Measurements from ENCODE around the gene C1QTNF9.

C1QTNF9 gene

DNA sequence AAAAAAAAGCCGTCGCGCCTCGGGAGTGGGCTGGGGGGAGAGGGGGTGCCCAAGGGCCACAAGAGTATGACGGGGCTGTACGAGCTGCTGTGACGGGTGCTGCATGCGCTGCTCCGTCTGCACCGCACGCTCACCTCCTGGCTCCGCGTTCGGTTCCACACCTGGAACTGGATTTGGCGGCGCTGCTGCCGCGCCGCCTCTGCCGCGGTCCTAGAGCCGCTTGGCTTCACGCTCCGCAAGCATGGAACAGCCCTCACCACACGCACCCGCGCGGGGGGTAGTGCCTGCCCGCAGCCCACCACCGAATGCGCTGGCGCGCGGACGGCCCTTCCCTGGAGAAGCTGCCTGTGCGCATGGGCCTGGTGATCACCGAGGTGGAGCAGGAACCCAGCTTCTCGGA, 18.8 kb downstream of the C1QTNF9 start (continued):
- TF ChIP-seq, protein P1, sequence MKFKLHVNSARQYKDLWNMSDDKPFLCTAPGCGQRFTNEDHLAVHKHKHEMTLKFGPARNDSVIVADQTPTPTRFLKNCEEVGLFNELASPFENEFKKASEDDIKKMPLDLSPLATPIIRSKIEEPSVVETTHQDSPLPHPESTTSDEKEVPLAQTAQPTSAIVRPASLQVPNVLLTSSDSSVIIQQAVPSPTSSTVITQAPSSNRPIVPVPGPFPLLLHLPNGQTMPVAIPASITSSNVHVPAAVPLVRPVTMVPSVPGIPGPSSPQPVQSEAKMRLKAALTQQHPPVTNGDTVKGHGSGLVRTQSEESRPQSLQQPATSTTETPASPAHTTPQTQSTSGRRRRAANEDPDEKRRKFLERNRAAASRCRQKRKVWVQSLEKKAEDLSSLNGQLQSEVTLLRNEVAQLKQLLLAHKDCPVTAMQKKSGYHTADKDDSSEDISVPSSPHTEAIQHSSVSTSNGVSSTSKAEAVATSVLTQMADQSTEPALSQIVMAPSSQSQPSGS (tag by site-specific recombination; IDR thresholded peaks at IDR 0.05; ENCODE audit: low read depth), result no peak
- TF ChIP-seq ZNF501 (tag by site-specific recombination; IDR thresholded peaks at IDR 0.05) (no peak), ZNF560 (tag by site-specific recombination; IDR thresholded peaks at IDR 0.05; ENCODE audit: borderline replicate concordance) (no peak)
- TF ChIP-seq, protein P2, sequence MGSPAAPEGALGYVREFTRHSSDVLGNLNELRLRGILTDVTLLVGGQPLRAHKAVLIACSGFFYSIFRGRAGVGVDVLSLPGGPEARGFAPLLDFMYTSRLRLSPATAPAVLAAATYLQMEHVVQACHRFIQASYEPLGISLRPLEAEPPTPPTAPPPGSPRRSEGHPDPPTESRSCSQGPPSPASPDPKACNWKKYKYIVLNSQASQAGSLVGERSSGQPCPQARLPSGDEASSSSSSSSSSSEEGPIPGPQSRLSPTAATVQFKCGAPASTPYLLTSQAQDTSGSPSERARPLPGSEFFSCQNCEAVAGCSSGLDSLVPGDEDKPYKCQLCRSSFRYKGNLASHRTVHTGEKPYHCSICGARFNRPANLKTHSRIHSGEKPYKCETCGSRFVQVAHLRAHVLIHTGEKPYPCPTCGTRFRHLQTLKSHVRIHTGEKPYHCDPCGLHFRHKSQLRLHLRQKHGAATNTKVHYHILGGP (tag by site-specific recombination; IDR thresholded peaks at IDR 0.05), result no peak

DNA sequence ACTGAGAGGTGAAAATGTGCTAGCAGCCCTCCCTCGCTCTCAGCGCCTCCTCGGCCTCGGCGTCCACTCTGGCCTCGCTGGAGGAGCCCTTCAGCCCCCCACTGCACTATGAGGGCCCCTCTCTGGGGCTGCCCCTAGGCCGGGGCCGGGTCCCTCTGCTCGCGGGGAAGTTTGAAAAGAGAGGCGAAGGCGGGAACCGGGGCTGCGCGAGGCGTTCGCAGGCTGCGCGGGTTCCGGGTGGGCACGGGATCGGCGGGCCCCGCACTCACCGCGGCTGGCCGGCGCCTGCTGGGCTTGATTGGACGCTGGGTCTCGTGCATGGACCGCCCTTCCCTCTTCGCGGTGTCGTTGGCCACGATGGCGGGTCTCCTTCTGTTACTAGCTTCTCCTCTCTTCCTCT, 29.3 kb downstream of the C1QTNF9 start:
- Histone ChIP-seq H3K4me3 (ENCODE audit: low read depth, low read length) (no peak overlapping the region), H3K27ac (ENCODE audit: extremely low read depth, low read depth, low read length) (no peak overlapping the region), H3K4me1 (ENCODE audit: control insufficient read depth, insufficient read depth, low read length) (no peaks in the 10 kb centered on the region), H3K36me3 (ENCODE audit: control insufficient read depth in 2 of 2, insufficient read depth in 1 of 2, low read length in 2 of 2) (no peaks in the 10 kb centered on the region), H3K9me3 (ENCODE audit: control insufficient read depth, insufficient read depth, low read depth, low read length) (no peaks in the 10 kb centered on the region)
- CTCF ChIA-PET, result no interaction called here
- TF ChIP-seq ZNF529 (tag by site-specific recombination; IDR thresholded peaks at IDR 0.05; ENCODE audit: insufficient replicate concordance), result no peak
- POLR2A ChIA-PET, result no interaction called here

DNA sequence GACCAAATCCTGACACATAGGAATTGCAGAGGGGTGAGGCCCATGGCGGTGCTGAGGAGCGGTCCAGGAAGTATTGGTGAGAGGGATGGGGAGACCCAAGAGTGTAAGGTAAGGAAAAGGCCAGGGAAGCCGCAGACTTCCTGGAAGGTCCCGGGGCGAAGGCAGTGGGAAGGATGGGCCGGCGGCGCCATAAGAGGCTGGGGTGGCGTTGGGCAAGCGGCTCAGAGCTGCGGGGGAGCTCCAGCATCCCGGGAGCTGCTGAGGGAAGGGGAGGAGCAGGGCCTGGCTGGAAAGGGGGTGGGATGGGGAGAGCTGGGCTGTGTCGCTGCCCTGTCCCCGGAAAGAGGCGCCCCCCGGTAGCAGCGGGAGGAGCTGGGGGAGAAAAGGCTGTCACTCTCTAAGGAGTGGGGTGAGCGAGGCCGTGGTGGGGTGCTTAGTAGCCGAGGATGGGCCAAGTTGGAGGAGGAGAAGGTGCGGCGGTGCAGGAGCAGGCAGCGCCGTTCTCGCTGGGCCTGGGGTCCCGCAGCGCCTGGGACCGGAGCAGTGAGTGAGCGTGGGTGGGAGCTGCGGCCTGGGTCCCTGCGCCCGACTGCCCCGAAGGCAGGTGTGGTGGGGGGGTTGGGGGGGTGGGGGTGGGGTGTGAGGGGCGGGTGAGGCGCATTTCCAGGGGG, 30.7 kb downstream of the C1QTNF9 start:
- H3K36me3 ChIP-seq (ENCODE audit: control insufficient read depth in 2 of 2, insufficient read depth in 1 of 2, low read length in 2 of 2), result no peaks in the 10 kb centered on the region
- H3K27ac ChIP-seq (ENCODE audit: extremely low read depth, low read depth, low read length), result no peak overlapping the region
- ChIA-PET POLR2A (no interaction called here), CTCF (no interaction called here)
- no peaks in the 10 kb centered on the region for H3K9me3 ChIP-seq (ENCODE audit: control insufficient read depth, insufficient read depth, low read depth, low read length)
- H3K4me1 ChIP-seq (ENCODE audit: control insufficient read depth, insufficient read depth, low read length), result no peaks in the 10 kb centered on the region
- TF ChIP-seq ZNF433 (tag by site-specific recombination; IDR thresholded peaks at IDR 0.05; ENCODE audit: low read depth) (no peak), ZNF324 (tag by site-specific recombination; IDR thresholded peaks at IDR 0.05) (no peak), ZSCAN23 (tag by site-specific recombination; IDR thresholded peaks at IDR 0.05) (no peak), SALL2 (tag by site-specific recombination; IDR thresholded peaks at IDR 0.05; ENCODE audit: borderline replicate concordance) (no peak), ZNF837 (tag by site-specific recombination; IDR thresholded peaks at IDR 0.05) (no peak), ZNF658 (tag by site-specific recombination; IDR thresholded peaks at IDR 0.05) (no peak)
- TF ChIP-seq, protein P3, sequence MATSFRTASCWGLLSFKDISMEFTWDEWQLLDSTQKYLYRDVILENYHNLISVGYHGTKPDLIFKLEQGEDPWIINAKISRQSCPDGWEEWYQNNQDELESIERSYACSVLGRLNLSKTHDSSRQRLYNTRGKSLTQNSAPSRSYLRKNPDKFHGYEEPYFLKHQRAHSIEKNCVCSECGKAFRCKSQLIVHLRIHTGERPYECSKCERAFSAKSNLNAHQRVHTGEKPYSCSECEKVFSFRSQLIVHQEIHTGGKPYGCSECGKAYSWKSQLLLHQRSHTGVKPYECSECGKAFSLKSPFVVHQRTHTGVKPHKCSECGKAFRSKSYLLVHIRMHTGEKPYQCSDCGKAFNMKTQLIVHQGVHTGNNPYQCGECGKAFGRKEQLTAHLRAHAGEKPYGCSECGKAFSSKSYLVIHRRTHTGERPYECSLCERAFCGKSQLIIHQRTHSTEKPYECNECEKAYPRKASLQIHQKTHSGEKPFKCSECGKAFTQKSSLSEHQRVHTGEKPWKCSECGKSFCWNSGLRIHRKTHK (tag by site-specific recombination; IDR thresholded peaks at IDR 0.05), result no peak
- TF ChIP-seq, protein P4, sequence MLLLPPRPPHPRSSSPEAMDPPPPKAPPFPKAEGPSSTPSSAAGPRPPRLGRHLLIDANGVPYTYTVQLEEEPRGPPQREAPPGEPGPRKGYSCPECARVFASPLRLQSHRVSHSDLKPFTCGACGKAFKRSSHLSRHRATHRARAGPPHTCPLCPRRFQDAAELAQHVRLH (tag by site-specific recombination; IDR thresholded peaks at IDR 0.05), result no peak
- TF ChIP-seq, protein P5, sequence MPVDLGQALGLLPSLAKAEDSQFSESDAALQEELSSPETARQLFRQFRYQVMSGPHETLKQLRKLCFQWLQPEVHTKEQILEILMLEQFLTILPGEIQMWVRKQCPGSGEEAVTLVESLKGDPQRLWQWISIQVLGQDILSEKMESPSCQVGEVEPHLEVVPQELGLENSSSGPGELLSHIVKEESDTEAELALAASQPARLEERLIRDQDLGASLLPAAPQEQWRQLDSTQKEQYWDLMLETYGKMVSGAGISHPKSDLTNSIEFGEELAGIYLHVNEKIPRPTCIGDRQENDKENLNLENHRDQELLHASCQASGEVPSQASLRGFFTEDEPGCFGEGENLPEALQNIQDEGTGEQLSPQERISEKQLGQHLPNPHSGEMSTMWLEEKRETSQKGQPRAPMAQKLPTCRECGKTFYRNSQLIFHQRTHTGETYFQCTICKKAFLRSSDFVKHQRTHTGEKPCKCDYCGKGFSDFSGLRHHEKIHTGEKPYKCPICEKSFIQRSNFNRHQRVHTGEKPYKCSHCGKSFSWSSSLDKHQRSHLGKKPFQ (tag by site-specific recombination; IDR thresholded peaks at IDR 0.05), result no peak
- H3K4me3 ChIP-seq (ENCODE audit: low read depth, low read length), result no peak overlapping the region

Measured in HEK293 (cell line).